Stimulated activated CD4-positive, alpha-beta T cell treated with anti-CD3 and anti-CD28 coated beads, Interleukin-2, amount 100 ng/mL, for 4 hours (primary cell): Measurements from ENCODE around the gene CTIF.
"Not testable (repeated sequence)": the region's sequence is repeated elsewhere in the genome, so short reads cannot be mapped to it uniquely, and the experiment has no call there.

Experiments used
- DNase-seq: peaks from one replicate; pipeline ENCODE4 v3.0.0-alpha.2; 2020; ENCODE audit warnings: low read depth

The CTIF gene

DNA sequence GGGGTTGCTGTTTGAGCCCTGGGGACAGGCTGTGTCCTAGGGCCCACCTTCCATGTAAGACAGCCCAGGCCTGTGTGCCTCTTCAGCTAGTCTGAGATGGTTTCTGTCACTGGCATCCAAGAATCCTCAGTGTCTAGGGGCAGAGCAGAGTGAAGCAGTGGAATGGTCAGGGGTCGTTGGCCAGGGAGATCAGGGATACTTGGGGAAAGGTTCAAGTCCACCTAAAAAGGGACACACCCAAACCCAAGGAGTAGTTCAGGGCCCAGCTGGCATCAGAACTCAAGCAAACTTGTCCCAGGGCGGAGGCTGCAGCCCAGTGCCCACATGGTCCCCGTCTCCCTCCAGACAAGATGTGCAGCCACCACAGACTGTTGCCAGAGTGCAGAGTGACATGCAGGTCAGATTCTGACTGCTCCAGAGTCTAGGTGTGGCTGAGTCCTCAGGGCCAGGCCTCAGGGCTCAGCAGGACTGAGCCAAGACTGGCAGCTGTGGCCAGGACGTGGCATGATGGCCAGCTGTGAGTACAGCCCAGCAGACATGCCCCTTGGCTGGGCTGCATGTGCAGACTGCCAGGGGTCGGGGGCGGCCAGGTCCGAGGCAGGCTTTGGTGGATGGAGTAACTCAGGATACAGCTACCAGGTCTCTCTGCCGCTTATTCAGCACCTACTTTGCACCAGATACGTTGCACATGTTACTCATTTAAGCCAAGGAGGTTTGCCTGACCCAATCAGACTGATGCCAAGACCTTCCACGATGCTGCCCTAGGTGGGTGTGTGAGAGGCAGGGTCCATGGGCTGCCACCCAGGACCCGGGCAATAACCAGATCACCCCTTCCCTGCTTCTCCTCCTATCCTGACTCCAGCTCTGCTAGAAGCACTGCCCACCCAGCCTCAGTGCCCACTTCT, 265.4 kb downstream of the CTIF start:
- DNase-seq, result no peak

DNA sequence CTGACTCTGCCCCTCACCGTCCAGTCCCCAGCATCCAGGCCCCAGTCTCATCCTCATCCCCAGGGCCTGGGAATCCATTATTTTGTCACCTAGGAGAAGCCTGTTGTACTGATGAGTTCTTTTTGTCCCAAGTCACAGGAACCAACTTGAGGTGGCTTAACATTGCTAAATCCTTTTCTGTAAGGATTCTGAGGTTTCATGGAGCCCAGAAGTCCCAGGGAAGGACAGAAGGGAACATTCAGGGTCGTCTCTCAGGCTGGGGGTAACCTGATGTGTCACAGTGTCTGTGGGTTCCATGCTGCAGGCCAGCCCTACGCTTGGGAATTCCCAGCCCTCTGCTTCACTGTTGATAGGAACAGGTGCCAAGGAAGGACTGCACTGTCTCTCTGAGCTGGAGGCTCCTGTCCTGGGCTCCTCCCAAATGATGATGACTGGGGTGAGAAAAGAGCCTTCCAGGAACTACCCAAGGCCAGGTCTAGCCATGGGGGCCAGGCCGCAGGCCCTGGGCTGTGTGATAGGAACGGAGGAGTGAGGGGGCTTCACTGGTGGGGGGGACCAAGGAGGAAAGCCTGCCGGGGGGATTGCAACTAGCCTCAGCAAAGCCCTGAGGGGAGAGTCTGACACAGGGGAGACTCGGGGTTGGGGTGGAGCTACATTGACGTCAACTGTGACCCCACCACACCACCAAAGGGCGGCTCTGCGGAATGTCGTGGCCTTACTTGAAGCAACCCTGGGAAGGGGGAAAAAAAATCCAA, 266.2 kb downstream of the CTIF start:
- no peak for DNase-seq

DNA sequence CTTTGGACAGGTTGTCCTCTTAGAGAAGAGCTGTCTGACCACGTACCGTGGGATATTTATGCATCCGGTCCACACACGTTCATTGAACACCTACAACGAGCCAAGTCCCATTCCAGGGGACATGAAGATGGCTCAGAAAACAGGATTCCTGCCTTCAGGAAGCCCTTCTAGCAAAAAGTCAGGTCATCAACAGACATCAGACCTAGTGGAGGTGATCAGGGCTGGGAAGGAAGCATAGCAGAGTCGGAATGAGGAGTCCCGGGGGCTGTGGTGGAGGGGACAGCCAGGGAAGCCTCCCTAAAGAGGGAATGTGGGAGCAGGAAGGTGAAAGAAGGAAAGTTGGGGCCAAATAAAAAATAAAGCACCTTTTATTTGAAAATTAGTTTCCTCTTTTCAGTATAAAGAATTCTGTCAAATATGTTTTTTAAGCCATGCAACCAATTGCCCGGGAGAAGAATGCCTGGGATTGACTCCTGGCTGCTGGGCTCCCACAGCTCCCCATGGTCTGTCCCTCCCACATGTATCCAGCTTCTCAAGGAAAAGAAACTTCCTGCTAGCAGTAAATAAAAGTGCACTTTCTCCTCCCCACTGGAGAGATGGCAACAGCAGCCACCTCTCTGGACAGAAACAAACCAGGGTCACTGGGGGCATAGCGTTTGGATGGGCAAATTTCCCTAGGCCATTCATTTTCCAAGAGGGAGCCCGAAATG, 267.1 kb downstream of the CTIF start:
- no peak for DNase-seq

DNA sequence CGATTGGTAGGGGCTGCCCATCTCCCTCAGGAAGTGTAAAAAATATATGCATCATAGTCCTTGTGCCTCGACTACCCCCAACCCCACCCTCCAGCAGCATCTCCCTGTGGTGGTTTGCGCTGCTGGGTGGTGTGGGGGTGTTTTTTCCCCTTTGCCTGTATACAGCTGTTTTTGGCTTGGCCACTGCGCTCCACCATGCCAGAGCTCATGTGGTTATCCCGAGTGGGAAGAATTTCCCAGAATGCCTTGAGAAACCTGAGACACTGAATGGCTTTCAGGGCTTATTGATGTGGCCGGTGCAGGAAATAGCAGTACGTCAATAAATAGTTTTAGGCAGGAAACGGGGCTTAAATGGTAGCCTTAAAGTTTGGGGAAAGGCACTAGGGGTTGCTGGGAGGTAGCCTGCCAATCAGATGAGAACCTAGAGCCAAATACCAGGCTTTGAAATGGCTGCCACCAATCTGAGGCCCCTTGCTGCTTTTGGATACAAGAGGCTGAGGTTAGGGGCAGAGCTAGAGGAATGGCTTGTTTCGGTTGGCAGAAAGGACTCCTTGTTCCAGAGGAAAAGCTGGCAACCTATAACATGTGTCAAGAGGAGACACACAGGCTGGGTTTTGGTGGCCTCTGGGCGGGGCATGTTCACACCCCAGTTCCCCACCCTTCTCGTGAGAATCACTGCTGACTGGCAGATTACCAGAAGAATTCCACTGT, 267.9 kb downstream of the CTIF start:
- no peak for DNase-seq

DNA sequence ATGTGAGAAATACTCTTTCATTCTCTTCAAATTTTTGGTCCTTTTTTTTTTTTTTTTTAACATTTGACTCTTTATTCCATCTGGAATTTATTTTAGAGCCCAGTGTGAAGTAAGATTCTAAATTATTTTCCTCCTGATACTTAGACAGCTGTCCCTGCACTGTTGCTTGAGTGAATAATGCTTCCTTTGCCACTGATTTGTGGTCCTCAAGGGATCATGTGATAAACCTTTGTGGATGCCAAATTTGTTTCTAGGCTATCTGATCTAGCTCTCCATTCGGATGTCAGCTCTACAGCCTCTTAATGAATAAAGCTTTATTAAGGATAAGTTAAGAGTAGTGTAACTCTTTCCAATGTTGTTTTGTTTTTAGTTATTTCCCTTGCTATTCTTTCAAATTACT, 269.6 kb downstream of the CTIF start:
- no peak for DNase-seq

DNA sequence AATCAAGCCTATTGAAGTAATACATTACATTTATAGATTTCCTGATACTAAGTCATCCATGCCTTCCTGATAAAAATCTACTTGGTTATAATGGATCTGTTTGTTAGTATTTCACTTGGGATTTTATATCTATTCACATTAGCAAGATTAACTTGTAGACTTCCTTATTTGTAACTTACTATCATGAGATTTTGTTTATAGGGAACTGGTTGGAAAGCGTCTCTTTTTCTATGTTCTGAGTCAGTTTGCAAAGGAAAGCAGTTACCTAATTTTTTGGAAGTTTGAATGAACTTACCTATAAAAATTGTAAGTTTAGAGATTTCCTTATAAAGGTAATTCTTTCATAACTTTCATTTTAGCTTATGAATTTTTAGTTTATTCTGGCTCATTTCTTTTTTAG, 270.5 kb downstream of the CTIF start:
- no peak for DNase-seq

DNA sequence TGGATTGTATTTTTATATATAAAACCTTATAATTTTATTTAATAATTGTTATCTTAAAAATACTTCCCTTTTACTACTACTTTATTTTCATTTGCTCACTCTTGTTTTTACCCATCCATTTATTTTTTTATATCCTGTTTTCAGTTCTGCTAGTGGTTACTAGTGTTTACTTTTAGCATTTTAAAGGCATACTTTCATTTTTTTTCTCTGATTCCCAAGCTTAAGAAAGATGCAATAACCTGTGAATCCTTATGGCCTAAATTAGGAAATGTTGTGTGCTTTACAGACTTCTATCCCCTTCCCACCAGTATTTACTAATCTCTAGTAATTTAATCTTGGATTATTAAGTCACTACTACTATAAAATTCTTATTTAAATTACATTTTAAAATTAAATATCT, 272.0 kb downstream of the CTIF start:
- no peak for DNase-seq

DNA sequence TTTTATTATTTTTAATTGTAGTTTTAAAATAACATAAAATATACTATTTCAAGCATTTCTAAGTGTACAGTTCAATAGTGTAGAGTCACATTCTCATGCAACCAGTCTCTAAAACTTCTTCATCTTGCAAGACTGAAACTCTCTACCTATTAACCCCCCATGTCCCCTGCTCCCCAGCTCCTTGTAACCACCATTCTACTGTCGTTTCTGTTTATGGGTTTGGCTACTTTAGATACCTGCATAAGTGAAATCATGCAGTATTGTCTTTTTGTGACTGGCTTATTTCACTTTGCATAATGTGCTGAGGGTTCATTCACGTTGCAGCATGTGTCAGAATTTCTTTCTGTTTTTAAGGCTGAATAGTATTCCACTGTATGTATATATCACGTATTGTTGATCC, 272.6 kb downstream of the CTIF start:
- no peak for DNase-seq

DNA sequence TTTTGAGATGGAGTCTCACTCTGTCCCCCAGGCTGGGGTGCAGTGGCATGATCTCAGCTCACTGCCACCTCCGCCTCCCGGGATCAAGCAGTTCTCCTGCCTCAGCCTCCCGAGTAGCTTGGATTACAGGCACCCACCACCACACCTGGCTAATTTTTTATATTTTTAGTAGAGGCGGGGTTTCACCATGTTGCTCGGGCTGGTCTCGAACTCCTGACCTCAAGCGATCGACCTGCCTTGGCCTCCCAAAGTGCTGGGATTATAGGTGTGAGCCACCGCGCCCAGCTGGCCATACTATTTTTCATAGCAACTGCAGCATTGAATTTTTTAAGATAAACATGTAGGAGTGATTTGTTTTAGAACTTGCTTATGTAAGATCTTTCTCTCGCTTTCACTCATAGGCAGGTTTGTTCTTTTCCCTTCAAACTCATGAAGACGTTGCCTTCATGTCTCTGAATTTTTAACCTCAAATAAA, 273.2 kb downstream of the CTIF start:
- not testable (repeated sequence) for DNase-seq

DNA sequence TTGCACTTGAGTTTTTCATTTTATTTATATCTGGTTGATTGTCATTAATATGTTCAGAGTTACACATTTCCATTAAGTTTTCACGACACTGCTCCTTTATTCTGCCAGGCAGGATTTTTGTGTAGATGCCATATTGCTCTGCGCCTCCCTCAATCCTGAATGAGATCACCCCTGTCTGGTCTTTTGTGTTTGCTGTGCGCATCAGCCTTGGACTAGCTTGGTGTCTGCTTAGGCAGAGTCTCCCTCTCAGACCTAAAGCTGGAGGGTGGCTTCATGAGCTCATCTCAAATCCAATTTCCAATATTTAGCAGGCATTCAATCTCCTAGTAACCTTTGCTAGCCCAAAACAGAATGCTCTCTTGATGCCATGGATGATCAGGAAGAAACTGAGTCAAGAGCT, 274.5 kb downstream of the CTIF start:
- DNase-seq, result no peak

DNA sequence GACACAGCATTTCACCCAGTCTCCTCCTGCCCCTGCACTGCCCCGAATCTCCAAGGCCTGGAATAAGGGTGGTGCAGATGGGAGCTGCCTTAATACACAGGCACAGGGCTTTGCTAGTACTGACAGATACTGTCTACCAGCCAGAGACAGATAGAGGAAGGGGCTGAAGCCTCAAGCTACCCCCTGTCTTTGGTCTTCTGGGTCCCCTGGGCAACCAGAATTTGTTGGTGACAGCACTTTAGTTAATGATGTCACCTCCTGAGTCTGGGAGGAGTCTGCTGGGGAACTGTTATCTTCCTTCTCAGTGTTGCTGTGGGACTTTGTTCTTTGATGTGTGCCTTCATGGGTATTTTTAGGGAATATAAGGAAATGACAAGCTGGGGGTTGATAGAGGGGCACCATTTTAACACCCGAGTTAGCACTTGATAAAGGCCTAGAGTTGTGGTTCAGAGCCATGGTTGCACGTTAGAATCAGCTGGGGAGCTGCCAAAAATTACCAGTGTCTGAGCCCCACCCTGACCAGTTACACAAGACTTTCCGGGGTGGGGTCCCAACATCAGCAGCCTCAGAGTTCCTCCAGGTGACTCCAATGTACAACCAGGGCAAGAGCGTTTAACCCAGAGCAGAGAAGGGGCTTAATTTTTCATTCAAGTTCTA, 275.1 kb downstream of the CTIF start:
- no peak for DNase-seq

DNA sequence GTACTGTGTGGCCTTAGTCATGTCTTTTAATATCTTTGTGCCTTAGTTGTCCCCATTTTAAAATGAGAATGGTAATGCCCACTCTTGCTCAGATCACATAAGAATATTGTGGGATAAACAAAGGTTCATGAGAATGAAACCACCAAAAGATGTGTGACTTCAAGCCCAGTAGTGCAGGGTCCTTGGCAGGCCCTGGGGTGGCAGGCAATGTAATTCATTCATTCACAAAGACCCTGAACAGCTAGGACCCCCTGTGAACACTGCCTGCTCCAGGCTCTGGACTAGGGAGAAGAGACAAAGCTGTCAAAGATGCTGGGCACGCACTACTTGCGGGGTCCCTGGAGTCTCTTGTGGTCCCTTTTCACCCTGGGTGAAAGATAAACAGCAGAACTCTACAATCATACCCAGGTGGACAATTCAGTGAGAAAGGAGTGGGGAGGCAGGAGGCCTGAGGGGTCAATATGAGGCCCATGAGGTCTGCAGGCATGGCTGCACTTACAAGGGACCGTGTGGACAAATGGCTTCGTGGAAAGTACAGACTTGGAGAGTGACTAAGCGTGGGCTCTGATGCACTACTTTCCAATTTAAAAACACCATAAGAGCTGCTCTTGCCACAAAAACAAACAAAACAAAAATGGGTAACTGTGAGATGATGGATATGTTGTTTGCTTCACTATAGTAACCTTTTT, 275.8 kb downstream of the CTIF start:
- DNase-seq, result no peak

DNA sequence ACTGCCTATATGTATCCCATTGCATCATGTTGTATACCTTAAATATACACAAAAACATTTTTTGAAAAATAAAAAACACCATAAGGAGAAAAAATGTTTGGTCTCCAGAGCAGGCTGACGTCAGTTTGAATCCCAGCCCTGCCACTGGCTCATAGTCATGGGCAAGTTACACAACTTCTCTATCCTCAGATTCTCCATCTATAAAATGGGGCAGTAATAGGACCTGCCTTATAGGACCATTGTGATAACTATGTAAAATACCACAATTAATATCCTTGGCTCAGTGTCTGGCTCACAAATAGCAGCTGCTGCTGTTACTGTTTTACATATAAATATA, 276.3 kb downstream of the CTIF start:
- DNase-seq, result no peak

DNA sequence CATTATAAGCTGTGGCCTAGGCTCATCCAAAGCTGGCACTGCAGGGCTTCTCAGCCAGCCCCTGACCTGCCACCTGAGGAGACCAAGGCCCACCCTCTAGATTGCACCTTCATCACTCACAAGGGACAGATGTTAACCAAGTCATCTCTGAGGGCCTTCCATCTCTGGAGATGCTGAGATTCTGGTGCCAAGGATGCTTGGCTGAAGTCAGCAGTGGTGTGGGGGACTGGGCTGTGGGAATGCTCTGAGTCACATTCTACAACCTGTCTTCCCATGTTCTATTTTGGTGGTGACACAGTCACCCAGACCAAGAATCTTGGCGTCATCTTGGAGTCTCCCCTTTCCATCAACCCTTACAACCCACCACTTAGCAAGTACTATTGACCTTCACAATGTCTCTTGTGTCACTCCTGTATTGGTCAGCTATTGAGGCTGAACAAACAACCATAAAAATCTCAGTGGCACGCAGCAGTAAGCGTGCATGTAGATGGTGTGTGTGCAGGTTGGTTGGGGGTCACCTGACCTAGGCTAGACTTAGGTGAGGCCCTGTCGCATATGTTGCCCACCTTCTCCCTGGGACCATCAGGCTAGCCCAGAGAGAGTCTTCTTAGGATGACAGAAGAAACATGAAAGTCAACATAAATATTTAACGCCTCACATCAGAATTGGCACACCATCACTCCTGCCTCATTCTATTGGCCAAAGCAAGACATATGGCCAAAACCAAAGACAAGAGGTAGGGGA, 276.9 kb downstream of the CTIF start:
- DNase-seq, result no peak

DNA sequence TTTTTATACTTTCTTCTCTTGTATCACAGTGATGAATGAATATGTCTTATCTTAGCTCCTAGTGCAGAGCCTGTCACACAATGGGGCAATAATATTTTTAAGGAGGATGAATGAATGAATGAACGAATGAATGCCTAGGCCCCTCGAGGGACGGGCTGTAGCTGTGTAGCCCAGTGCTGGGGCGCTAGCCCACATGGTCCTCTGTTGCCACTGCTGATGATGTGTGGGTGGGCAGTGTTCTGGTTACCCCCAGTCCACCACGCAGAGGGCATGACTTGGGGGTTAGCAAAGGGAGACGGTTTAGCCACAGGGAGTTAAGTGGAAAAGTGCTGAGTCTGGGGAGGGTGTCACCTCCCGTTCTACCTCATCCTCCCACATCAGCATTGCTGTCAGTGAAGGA, 277.7 kb downstream of the CTIF start:
- no peak for DNase-seq

DNA sequence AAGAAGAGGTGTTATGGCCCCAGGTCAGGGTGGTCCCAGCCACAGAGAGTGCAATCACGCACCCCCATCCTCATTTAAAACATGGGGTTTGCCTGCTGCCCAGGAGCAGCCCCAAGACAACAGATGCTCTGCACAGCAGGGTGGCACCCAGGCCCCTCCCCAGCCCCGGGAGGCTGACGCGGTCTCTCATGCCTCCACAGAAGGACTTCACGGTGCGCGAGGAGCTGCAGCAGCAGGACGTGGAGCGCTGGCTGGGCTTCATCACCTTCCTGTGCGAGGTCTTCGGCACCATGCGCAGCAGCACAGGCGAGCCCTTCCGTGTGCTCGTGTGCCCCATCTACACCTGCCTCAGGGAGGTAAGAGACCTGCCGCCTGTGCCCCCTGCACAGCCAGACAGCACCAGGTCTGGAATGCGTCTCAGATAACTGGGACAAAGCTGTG, 278.2 kb downstream of the CTIF start:
- no peak for DNase-seq

DNA sequence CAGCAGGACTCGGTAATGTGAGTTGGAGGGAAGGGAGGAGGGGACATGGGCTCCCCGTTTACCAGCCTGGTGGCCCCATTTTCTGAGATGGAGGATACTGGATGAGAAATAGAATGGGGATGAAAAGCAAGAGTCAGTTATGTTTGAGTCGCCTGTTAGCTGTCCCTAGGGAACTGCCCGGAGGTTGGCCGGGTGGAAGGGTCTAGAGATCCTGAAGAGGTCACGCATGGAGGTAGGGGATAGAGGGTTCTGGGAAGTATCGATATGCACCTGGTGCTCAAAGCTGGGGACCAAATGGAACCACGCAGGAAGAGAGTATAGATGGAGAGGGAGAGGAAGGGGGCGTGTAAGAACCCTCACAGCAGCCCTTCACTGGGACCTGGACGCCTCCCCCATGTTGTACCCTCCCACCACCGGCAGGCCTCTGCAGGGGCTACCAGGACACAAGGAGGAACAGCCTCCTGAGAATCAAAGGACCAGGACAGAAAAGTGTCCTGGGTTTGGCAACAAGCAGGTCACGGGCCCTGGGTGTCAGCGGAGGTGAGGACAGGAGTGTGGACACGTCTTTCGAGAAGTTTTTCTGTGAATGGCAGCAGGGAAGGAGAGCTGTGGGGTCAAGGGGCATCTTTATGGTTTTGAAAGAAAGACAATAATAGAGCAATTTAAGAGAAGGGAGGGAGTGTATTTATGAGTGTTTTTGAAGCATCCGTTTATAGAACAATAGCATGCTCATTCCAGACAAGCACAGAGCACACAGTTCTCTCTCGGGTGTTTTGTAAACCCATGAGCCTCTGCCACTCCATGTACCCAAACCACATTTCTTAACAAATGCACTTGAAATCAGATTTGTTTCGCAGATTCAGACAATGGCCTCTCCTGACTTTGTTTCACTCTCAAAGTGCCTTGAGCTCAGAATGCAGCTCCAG, 279.8 kb downstream of the CTIF start:
- no peak for DNase-seq

DNA sequence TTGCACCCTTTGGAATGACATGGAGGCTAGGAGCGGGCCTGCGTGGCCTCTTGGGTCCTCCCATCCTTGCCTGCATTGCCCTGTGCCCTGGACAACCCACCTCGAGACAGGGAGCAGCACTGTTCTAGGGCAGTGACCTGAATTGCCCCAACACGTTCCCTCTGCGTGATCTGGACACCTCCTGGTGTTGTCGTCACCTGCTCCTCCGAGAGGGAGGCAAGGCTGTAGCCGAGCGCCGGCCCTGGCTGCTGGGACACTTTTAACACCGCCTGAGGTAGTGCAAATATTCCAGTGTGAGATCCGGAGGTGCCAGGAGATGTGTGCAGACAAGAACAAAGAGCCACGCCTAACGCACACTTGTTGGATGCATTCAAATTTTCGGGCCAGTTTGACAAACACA, 280.4 kb downstream of the CTIF start:
- no peak for DNase-seq
